B cell (primary cell): ENCODE results near the gene QSOX2.

Experiments
- CTCF ChIP-seq: fragments of 200-600 bp; IDR thresholded peaks from one replicate; pipeline ENCODE4 v1.8.0; 2022; ENCODE audit warnings: antibody characterized with exemption, mild to moderate bottlenecking
- EZH2 ChIP-seq: IDR thresholded peaks from 2 replicates; pipeline ENCODE4 v1.6.1; 2012; ENCODE audit warnings: borderline replicate concordance, low read depth, mild to moderate bottlenecking, moderate library complexity, low read length; ENCODE audit not compliant: insufficient read depth, poor library complexity, severe bottlenecking

GRCh38 chr9:136171801-136172411, 73.7 kb downstream of the QSOX2 start:
- TF ChIP-seq CTCF: no peak
- TF ChIP-seq EZH2: no peak
